Lung microvascular endothelial cell (primary cell): ENCODE data around the gene CAMTA2. TPM values are rescaled to one million over a fixed set of nuclear protein-coding genes. Genes with fewer than 3 reads are reported as not detected.
A peak's percentile ranks its signal among the peaks of the same experiment; 100 is the strongest.

Experiments
- DNase-seq, 2 donors: peaks; one replicate each; pipeline versions ENCODE4 v3.0.0 to v3.0.0-alpha.2; 2010; ENCODE audit warnings: low read depth in 2 of 2
- total RNA-seq: library from RNA; depleted of rRNA; stranded (reverse); fragments of >200 nt; gene quantifications from 2 replicates; pipeline ENCODE4 v1.2.1, GENCODE V29; 2014

CAMTA2 gene
- total RNA-seq, 1 donor from 2014 or later: 7.9 TPM

DNA sequence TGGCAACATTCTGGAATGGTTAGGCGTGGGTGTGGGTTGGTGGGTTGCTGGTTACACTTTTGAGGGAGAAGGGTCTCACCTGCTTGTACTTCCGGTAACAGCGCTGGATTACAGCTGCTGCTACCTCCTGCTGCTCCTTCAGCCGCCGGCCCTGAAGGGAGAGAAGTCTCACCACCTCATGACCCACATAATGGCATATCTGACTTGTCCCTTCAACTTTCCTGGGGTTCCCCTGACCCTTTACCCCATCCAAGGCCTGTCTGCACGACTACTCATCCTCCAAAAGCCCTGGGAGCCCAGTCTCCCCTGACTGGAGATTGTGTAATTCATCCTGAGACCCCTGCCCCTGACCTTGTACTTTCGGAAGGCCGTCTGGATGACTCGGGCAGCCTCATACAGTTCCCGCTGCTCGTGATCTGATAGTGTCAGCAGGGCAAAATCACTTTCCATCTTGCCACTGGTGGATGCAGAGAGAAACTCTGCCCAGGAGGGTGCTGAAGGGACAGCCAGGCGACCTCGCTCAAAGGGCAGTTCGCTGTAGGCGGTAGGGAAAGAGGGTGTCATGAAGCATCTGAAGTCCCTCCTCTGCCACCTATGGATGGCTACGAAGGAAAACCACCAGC lies 17.8 kb downstream of the CAMTA2 start:
- DNase-seq: no peak

DNA sequence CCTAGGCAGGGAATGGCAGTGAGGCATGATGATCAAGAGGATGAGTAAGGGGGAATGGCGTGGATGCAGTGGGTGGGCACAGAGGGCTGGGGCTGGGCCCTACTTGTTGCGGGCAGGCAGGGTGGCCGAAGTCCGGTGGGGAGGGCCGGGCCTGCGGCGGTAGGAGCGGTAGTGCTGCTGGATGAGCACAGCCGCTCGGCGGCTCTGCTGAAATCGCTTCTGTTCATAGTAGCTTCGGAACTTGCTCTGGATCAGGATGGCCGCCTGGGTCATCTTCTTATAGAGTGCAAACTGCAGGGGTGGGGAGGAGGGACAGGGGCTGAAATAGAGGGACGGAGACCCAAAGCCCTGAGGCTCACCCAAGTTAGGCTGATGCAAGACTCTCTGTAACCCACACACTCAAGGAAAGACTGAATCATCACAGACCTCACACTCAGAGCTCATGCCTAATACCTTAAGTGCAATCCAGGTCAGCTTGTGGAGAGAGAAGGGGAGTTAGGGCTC lies 18.4 kb downstream of the CAMTA2 start:
- peak in 1 of 2 donors; percentile 57 for DNase-seq

GRCh38 chr17:4968486-4969046 lies 18.9 kb downstream of the CAMTA2 start:
- no peak for DNase-seq

DNA sequence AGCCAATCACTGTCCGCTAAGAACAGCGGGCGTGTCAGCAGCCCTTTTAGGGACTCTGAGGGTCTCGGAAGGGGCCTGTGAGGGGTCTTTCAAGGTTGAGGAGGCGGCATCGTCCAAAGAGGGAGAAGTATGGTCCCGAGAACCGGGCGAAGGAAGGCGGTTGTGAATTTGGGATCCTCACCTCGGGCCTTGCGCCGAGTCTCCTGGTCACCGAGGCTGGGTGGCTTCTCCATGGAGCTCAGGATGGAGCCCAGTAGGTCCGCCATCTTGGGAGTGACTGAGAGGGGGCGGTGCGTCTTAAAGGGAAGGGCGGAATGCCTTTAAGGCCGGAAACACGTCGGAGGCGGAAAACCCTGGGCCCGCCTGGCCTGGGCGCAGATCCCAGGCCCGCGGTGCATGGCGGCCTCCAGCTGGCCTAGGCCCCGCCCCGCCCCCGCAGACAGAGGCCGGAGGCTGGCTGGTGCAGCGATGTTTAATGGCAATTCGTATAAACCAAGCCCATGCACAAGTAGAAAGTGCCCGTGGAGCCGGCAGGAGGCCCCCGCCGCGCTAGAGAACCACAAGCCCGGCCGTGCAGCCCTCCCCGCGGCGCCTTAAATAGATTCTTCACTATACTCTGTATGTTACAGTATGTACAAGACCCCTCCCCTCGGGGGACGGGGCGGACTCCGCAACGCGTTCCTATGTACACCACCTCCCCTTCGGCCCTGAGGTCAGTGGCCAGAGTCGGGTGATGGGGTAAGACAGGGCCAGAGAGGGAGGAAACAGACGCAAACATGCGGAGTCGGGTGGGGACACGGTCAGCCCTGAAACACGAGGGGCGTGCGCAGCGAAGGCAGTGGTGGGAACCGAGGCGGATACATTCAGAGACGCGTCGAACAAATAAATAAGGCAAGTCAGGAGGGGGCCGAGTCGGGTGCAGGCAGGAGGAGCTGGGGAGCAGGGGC lies 19.7 kb downstream of the CAMTA2 start, which contains the start of gene SPAG7:
SPAG7 (minus strand) TSS at position 279 of the 947 bp plus-strand sequence; CDS start at position 266, 13 bp downstream.
- DNase-seq: peak; percentile 99

DNA sequence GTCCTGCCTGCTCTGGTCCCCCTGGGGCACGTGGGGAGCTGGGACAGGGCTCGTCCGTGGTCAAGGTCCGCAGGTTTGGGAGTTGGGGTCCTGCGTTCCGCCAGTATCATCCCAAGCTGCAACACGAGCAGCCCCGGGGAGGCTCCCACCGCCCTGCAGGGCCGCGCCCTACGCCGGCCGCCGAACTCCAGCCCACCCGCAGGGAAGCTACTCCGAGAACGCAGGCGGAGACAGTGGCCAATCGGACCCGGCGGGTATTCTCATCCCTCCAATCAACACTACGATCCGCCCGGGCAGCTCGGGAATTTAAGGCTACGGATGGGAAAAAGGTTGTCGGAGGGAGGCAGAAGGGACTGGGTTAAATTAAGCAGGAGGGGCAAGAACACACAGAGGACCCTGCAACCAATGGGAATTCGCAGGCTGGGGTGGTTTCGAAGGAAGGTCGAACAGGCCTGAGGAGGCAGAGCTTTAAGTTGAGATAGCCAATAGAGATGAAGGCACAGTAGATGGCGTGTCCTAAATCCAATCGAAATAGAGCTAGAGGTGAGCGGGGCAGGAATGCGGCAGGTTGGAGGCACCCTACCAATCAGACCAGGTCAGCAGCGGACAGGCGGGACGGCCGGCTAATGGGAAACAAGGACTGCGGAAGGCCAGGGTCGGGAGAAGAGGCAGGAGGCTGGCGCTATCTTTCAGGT lies 20.5 kb downstream of the CAMTA2 start:
- peak; percentile 100 for DNase-seq

DNA sequence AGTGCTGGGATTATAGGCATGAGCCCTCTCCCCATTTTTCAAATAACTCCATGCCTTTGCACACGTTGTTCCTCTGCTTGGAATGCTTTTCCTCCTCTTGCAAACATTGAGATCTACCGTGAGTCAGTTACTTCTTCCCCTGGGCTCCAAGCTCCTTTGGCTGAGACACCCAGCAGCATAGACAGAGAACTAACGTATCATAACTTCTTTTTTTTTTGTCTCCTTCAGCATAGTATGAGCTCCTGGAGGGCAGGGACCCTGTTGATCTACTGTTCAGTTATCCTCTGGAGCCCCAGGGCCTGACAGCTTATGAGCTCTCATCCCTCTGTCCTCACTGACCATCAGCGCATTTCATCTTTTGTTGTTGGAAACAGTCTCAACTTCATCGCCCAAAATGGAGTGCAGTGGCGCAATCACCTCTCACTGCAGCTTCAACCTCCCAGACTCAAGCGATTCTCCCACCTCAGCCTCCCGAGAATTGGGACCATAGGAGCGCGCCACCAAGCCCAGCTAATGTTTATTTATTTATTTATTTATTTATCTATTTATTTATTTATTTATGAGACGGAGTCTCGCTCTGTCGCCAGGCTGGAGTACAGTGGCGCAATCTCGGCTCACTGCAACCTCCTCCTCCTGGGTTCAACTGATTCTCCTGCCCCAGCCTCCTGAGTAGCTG lies 22.0 kb downstream of the CAMTA2 start:
- DNase-seq: no peak

DNA sequence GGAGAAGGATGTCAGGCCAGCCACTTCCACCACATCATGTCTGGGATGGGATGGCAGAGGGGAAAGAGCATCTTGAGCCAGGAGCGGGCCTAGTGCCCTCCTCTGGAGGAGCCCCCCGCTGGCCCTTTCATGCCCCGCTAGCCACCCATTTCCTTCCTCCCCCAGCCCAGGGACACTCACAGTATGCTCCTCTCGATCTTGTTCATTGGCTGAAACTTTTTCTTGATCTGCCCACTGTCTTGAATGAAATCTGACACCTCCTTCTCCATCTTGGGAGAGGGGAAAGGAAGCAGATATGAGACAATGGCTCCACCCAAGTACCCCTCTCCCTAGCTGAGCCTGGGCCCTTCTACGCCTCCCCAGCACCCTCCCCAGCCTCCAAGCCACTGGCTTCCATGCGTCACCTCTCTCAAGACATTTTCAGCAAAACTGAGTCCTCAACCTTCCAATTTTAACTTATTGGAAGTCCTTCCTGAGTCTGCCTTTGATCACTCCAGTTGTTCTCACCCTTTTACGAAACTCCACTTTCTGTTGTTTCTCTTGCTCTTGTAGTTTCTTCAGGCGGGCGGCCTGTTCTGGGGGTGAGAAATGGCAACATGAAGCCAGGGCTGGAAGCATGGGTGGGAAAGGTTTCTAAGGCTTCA lies 27.1 kb downstream of the CAMTA2 start:
- no peak for DNase-seq

GRCh38 chr17:4959261-4959965 lies 28.1 kb downstream of the CAMTA2 start:
- DNase-seq: no peak

- DNase-seq: no peak
Measured at GRCh38 chr17:4958102-4958501, 29.4 kb downstream of the CAMTA2 start.

GRCh38 chr17:4956493-4957061 lies 30.9 kb downstream of the CAMTA2 start:
- peak; percentile 19 to 37 for DNase-seq

GRCh38 chr17:4955091-4955490 lies 32.4 kb downstream of the CAMTA2 start:
- DNase-seq: no peak

- DNase-seq: peak in 1 of 2 donors; percentile 68
Measured at GRCh38 chr17:4953451-4953961, 34.0 kb downstream of the CAMTA2 start.

DNA sequence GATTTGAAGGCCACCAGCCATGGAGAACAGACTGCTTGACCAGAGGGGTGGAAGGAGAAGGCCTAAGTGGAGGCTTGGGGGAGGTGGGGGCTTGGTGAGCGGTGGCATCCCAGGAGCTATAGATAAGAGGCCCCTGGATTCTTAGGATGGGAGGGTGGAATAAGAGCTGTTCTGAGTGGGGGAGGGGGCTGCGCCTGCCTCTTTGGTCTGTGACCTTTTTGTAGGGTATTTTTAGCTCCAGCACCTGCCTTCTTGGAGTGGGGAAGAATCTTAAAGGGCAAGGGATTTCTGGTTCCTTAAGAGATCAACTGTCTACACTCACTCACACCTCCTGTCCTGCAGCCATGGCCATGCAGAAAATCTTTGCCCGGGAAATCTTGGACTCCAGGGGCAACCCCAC lies 36.0 kb downstream of the CAMTA2 start:
- no peak for DNase-seq

GRCh38 chr17:4950746-4951204 lies 36.7 kb downstream of the CAMTA2 start, which contains the start of gene ENO3:
TSS of gene ENO3 (plus strand) at chr17:4951119. CDS start at chr17:4951830, 711 bp downstream.
- DNase-seq: no peak

- DNase-seq: peak; percentile 50 to 57
Measured at GRCh38 chr17:4950075-4950745, 37.3 kb downstream of the CAMTA2 start.

DNA sequence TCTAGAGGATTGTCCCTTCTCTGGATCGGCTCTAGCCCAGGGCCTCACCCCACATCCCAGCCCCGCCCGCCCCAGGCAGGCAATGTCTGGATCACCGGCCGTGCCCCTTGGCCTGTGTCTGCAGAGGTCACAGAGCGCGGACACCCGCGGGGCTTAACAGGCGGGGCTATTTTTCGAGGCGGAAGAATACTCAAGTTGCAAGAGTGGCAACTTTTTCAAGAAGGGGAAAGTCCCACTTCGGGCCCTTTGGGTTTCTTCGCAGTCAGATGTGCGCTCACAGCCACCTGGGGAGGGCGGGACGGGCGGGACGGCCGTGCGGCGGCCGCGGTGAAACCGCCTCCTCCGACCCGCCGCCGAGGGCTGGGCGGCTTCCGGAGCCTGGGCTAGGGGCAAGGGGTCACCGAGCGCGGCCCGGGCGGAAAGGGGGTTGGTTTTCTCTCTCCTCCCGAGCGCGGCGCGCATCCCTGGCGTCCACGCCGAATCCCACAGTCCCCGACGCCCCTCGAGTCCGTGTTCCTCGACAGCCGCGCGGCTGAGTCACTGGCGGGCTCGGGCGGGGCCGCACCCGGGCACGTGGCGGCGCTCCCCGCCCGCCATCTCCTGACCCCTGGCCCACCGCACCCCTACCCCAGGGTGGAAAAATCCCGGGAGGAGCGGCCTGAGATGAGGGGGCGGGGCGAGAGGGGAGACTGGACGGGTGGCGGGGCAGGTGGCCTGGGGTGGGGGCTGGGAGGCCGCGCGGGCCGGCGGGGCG lies 38.0 kb downstream of the CAMTA2 start:
- peak; percentile 42 to 74 for DNase-seq

GRCh38 chr17:4948931-4949320 lies 38.5 kb downstream of the CAMTA2 start:
- DNase-seq: peak; percentile 89
